ENCODE measurements around the gene SLC16A6.
"Not testable (repeated sequence)": the region's sequence is repeated elsewhere in the genome, so short reads cannot be mapped to it uniquely, and the experiment has no call there.

The SLC16A6 gene

GRCh38 chr17:68247445-68248198, 43.3 kb downstream of the SLC16A6 start, which contains the start of gene AMZ2:
AMZ2 (plus strand) TSS chr17:68248043; CDS start chr17:68250188, 2,145 bp downstream.
- peak; percentile 96 to 98 for DNase-seq (ENCODE audit: low read depth in 2 of 2)

DNA sequence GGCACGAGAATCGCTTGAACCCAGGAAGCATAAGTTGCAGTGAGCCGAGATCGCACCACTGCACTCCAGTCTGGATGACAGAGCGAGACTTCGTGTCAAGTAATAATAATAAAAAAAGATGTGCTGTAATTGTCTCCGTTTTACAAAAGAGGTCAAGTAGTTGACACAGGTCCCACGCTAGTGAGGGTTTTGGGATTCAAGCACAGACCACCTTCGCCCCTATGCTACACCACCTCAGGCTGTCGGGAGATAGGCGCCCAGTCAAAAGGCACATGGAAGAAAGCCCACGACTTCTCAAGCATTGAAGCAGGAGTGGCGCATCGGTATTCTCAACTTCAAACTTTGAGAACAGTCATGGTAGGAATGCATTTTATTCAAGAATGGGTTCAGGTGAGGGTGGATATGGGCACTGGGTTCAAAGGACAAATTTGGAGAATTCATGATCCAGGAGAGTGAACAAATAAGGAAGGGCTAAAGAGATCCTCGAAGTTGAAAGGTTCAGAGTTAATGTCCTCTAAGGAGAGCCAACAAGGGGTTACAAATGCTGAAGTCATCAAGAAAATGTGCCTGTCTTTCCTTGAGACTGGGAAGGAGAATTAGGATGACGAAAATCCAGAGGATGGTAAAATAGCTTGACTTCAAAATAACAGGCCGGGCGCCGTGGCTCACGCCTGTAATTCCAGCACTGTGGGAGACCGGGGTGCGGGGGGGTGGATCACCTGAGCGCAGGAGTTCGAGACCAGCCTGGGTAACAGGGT, 44.5 kb downstream of the SLC16A6 start:
- DNase-seq (ENCODE audit: low read depth in 2 of 2): no peak

GRCh38 chr17:68239632-68240366, 51.1 kb downstream of the SLC16A6 start:
- DNase-seq (ENCODE audit: low read depth in 2 of 2): no peak

DNA sequence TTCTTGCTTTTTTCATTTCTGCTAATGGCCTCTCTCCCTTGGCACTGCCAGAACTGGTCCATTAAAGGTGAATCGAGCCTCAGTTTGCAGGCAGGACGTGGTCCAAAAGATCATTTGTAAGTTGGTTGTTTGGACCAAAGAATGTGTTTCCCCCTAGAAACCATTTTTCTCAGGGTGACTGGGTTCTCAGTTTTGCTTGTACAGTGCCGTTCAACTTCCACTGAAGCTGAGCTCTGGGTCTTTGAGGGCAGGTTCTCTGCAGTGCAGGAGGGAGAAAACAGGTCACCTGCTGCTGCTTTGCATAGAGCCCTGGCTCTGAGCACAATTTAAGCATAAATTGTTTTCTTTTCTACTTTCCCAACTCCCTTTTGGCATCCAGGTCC, 52.1 kb downstream of the SLC16A6 start:
- DNase-seq (ENCODE audit: low read depth in 2 of 2): no peak

DNA sequence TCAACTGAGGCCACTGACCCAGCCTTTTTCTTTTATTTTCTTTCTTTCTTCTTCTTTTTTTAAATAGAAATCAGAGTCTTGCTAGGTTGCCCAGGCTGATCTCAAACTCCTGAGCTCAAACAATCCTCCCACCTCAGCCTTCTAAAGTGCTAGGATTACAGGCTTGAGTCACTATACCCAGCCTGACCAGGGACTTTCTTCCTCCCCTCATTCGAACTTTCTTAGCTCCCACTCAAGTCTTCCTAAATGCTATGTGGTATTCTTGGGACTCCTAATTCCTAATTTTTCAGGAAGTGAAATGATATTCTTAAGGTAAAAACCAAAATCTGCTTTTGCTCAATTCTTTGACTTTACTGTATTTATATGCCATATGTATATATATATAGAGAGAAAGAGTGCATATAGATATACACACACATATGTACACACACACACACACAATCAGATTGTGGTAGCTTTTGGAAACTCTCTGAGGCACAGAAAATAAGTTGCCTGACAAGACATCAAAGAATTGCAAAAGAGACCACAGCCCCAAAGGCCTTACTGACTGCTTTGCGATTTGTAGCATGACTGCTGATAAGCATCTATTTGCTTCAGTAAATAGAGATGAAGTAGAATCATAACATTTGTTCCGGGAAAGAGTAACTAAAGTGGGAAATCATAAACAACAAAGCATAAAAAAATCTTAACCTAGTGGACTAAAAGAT, 52.6 kb downstream of the SLC16A6 start:
- DNase-seq (ENCODE audit: low read depth in 2 of 2): no peak

GRCh38 chr17:68237369-68238163, 53.4 kb downstream of the SLC16A6 start:
- not testable (repeated sequence) for DNase-seq (ENCODE audit: low read depth in 2 of 2)

DNA sequence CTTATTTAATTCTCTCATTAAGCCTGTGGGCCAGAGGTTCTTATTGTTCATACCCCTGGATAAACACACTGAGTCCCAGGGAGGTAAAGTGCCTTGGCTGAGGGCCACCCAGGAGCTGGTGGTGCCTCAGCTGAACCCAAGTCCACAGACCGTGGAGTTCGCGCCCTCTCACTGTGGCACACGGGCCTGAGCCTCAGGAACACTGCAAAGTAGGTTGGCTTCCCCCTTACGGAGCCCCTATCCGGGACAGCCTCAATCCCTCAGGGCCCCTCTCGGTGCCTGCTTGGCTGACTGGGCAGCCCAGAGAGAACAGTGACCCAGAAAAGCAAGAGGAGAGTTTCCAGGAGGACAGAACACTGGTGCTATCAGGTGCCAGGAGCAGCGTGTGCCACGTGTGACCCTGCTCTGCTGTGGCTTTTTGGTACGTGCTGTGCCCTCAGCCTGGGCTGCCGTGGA, 55.6 kb downstream of the SLC16A6 start:
- not testable (repeated sequence) for DNase-seq (ENCODE audit: low read depth in 2 of 2)

DNA sequence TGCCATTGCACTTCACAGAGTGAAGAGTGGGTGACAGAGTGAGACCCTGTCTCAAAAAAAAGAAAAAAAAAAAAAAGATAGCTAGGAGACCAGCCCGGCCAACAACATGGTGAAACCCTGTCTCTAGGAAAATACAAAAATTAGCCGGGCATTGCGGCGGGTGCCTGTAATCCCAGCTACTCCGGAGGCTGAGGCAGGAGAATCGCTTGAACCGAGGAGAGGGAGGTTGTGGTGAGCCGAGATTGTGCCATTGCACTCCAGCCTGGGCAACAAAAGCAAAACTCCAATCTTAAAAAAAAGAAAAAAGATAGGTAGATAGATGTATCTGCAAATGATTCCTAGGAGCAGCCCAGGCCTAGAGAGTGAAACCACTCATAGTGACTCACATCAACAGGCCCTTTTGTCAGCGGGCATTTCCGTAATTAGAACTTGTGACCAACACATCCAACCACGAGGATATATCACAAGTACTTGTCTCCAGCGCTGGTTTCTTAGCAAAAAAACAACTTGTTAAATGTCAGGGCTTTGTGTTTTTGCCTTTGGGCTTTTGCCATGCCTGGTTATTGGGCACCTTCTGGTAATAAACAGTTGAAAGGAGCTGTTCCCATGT, 56.1 kb downstream of the SLC16A6 start:
- not testable (repeated sequence) for DNase-seq (ENCODE audit: low read depth in 2 of 2)

DNA sequence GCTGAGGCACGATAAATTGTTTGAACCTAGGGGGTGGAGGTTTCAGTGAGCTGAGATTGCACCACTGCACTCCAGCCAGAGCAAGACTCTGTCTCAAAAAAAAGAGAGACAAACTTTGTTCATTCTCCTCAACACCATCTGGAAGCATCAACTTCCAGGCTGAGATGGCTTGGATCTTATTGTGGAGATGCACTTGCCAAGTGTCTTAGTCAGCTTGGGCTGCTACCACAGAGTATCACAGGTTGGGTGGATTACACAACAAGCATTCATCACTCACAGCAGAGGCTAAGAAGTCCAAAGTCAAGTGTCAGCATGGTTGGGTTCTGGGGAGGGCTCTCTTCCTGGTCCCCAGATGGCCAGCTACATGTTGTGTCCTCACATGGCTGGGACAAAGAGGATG, 58.2 kb downstream of the SLC16A6 start:
- not testable (repeated sequence) for DNase-seq (ENCODE audit: low read depth in 2 of 2)

- DNase-seq (ENCODE audit: low read depth in 2 of 2): no peak
These were observed 59.4 kb downstream of the SLC16A6 start for GRCh38 chr17:68231541-68231940.

DNA sequence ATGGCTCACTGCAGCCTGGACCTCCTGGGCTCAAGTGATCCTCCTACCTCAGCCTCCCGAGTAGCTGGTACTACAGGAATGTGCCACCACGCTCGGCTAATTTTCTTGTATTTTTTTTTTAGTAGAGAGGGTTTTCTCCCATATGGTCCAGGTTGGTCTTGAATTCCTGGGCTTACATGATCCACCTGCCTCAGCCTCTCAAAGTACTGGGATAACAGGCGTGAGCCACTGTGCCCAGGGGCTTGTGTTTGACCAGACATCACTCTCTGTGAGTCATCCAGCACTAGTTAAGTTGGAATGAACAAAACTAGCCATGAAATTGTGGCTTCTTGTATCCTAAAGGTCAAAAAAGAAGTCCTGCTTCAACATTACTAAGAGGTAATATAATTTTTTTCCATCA, 59.8 kb downstream of the SLC16A6 start:
- not testable (repeated sequence) for DNase-seq (ENCODE audit: low read depth in 2 of 2)

DNA sequence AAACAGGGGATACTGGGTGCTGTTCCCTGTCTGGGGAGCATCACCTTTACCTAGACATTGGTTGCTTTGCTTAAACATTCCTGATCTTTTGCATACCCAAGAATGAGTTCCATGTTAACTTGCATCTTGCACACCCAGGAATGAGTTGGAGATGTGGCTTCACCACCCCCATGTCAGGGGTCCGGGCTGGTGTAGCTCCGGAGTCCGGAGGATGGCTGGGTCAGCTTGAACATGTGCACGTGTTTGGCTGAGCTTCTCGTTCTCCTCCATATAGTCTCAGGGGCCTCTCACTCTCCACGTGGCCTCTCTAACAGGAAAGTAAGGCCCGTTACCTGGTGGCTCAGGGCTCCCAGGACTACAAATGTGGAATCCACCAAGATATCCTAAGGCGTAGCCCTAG, 61.3 kb downstream of the SLC16A6 start:
- DNase-seq (ENCODE audit: low read depth in 2 of 2): no peak

DNA sequence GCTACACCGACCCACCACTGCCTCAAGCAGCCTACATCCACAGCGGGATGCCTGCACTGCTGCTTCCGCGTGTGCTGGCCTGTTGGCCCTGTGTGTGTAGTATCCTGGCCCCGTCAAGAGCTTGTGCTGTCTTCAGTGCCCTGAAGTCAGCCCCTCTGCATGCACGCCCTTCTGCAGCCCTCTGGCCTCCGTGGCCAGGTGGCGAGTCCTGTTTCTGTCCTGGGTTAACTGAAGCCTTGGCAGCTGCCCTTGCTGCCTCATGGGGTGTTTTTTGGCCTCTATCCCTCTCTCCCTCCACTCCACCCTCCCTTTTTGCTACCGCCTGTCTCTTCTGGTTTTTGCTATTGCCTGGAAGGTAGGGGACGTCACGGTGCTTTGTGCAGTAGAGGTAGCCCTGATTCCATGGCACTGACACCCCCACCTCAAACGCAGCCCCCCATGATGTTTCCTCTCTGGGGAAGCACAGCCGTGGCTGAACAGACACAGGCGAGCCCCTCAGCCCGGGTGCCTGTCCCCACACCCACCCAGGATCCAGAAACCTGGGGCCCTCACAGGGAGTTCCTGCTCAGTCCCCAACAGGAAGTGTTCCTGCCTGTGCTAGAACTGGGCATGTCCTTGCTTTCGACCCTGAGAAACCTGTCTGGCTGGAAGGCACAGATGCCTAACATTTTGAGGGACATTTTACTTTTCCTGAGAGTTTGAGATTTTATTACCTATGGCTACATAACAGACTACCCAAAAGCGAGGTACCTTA, 61.9 kb downstream of the SLC16A6 start:
- no peak for DNase-seq (ENCODE audit: low read depth in 2 of 2)

- DNase-seq (ENCODE audit: low read depth in 2 of 2): not testable (repeated sequence)
These were observed 62.8 kb downstream of the SLC16A6 start for GRCh38 chr17:68228039-68228680.

DNA sequence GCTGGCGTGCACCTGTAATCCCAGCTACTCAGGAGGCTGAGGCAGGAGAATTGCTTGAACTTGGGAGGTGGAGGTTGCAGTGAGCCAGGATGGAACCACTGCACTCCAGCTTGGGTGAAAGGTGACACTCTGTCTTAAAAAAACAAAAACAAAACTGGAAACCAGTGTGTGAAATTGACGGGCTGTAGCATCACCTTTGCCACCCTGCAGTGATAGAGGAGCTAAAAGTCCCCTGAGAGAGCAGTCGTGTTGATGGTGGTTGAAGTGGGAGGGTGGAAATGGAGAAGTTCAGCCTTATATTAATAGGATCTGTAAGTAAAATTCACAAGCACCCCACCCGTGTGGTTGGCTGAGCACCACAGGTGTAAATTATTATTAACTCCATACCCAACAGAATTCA, 65.9 kb downstream of the SLC16A6 start:
- DNase-seq (ENCODE audit: low read depth in 2 of 2): not testable (repeated sequence)

- DNase-seq (ENCODE audit: low read depth in 2 of 2): no peak
These were observed 68.3 kb downstream of the SLC16A6 start for GRCh38 chr17:68222606-68223005.

- no peak for DNase-seq (ENCODE audit: low read depth in 2 of 2)
These were observed 69.1 kb downstream of the SLC16A6 start for GRCh38 chr17:68221786-68222185.

DNA sequence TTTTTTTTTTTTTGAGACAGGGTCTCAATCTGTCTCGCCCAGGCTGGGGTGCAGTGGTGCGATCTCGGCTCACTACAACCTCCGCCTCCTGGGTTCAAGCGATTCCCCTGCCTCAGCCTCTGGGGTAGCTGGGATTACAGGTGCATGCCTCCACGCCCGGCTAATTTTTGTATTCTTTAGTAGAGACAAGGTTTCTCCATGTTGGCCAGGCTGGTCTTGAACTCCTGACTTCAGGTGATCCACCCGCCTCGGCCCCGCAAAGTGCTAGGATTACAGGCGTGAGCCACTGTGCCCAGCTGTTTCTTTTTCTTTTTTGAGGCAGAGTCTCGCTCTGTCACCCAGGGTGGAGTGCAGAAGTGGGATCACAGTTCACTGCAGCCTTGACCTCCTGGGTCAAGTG, 70.1 kb downstream of the SLC16A6 start:
- DNase-seq (ENCODE audit: low read depth in 2 of 2): not testable (repeated sequence)

- DNase-seq (ENCODE audit: low read depth in 2 of 2): not testable (repeated sequence)
These were observed 70.7 kb downstream of the SLC16A6 start for GRCh38 chr17:68220186-68220585.
